HepG2 (cell line): ENCODE measurements around the gene TSLP. TPM values are rescaled to one million over a fixed set of nuclear protein-coding genes. Genes with fewer than 3 reads are reported as not detected.

Experiments used
- ATAD3A ChIP-seq: sonication (generic); formaldehyde crosslinking; IDR thresholded peaks from 2 replicates; pipeline ENCODE4 v1.4.0; 2020; ENCODE audit warnings: missing genetic modification reagents
- BRF2 ChIP-seq: sonication (generic); formaldehyde crosslinking; IDR thresholded peaks from 2 replicates; pipeline ENCODE4 v1.8.1; 2022; ENCODE audit warnings: mild to moderate bottlenecking, missing genetic modification reagents
- CREB3 ChIP-seq: sonication (generic); formaldehyde crosslinking; IDR thresholded peaks from 2 replicates; pipeline ENCODE4 v1.5.0; 2020; ENCODE audit warnings: missing genetic modification reagents
- FOXA3 ChIP-seq: IDR thresholded peaks from 2 replicates; pipeline ENCODE4 v1.6.1; 2016; ENCODE audit warnings: missing genetic modification reagents, missing compliant biosample characterization
- FOXK2 ChIP-seq: fragments of 450-650 bp; IDR thresholded peaks from 2 replicates; pipeline ENCODE4 v1.6.1; 2016
- FOXP1 ChIP-seq, 2 experiments: fragments of 450-650 bp in 1 of 2; IDR thresholded peaks; 2 replicates each; pipeline ENCODE4 v1.6.1; 2017 to 2018; ENCODE audit warnings: antibody characterized with exemption in 1 of 2
- HDAC1 ChIP-seq: sonication (generic); formaldehyde crosslinking; IDR thresholded peaks from 2 replicates; pipeline ENCODE4 v1.5.1; 2020; ENCODE audit warnings: mild to moderate bottlenecking, missing genetic modification reagents
- HNF4G ChIP-seq, 2 experiments: sonication (generic) in 1 of 2; formaldehyde crosslinking in 1 of 2; IDR thresholded peaks; 2 replicates each; pipeline versions ENCODE4 v1.4.0 to v1.6.1; 2011 to 2020; ENCODE audit warnings: borderline replicate concordance in 2 of 2, low read depth in 2 of 2, mild to moderate bottlenecking in 2 of 2, low read length in 1 of 2, missing genetic modification reagents in 1 of 2, moderate library complexity in 1 of 2
- KDM5A ChIP-seq: fragments of 200-600 bp; sonication (generic); IDR thresholded peaks from 2 replicates; pipeline ENCODE4 v1.7.0; 2018; ENCODE audit warnings: antibody characterized with exemption, mild to moderate bottlenecking, low read length, borderline replicate concordance
- MAF1 ChIP-seq: sonication (generic); formaldehyde crosslinking; IDR thresholded peaks from 2 replicates; pipeline ENCODE4 v1.5.0; 2020; ENCODE audit warnings: missing genetic modification reagents, borderline replicate concordance
- NAIF1 ChIP-seq: sonication (generic); formaldehyde crosslinking; IDR thresholded peaks from 2 replicates; pipeline ENCODE4 v1.5.0; 2020; ENCODE audit warnings: mild to moderate bottlenecking, missing genetic modification reagents, borderline replicate concordance
- NCOR1 ChIP-seq: fragments of 200-600 bp; sonication (generic); IDR thresholded peaks from 2 replicates; pipeline ENCODE4 v1.7.0; 2017; ENCODE audit warnings: antibody characterized with exemption, low read length, borderline replicate concordance
- PREB ChIP-seq: sonication (generic); formaldehyde crosslinking; IDR thresholded peaks from 2 replicates; pipeline ENCODE4 v1.4.0; 2020; ENCODE audit warnings: missing genetic modification reagents
- REST ChIP-seq, 2 experiments: IDR thresholded peaks; 2 replicates each; pipeline ENCODE4 v1.6.1; 2011 to 2012; ENCODE audit warnings: low read length in 2 of 2, borderline replicate concordance in 1 of 2, low read depth in 1 of 2, mild to moderate bottlenecking in 1 of 2, moderate library complexity in 1 of 2
- RFX3 ChIP-seq: IDR thresholded peaks from 2 replicates; pipeline ENCODE4 v1.6.1; 2016; ENCODE audit warnings: missing biosample characterization, missing genetic modification reagents
- SRY ChIP-seq: sonication (generic); formaldehyde crosslinking; IDR thresholded peaks from 2 replicates; pipeline ENCODE4 v1.8.0; 2022; ENCODE audit warnings: mild to moderate bottlenecking, missing genetic modification reagents
- WIZ ChIP-seq: sonication (generic); formaldehyde crosslinking; IDR thresholded peaks from 2 replicates; pipeline ENCODE4 v1.5.1; 2020; ENCODE audit warnings: mild to moderate bottlenecking, missing genetic modification reagents
- XRCC5 ChIP-seq: fragments of 200-400 bp; formaldehyde crosslinking; optimal IDR thresholded peaks from 2 replicates; pipeline ENCODE3; 2017; ENCODE audit warnings: mild to moderate bottlenecking, low read length
- ZFP82 ChIP-seq: sonication (generic); formaldehyde crosslinking; IDR thresholded peaks from 2 replicates; pipeline ENCODE4 v1.5.1; 2020; ENCODE audit warnings: mild to moderate bottlenecking, missing genetic modification reagents, borderline replicate concordance
- ZNF124 ChIP-seq: sonication (generic); formaldehyde crosslinking; IDR thresholded peaks from 2 replicates; pipeline ENCODE4 v1.4.0; 2020; ENCODE audit warnings: missing genetic modification reagents
- ZNF17 ChIP-seq: sonication (generic); formaldehyde crosslinking; IDR thresholded peaks from 2 replicates; pipeline ENCODE4 v1.5.0; 2020; ENCODE audit warnings: mild to moderate bottlenecking, missing genetic modification reagents
- ZNF256 ChIP-seq: sonication (generic); formaldehyde crosslinking; conservative IDR thresholded peaks from 2 replicates; pipeline ENCODE4 v1.4.0; 2020; ENCODE audit warnings: missing genetic modification reagents
- ZSCAN29 ChIP-seq: sonication (generic); formaldehyde crosslinking; conservative IDR thresholded peaks from 2 replicates; pipeline ENCODE4 v1.4.0; 2020; ENCODE audit warnings: mild to moderate bottlenecking, missing genetic modification reagents
- polyA plus RNA-seq, 8 experiments: library from polyadenylated mRNA; depleted of rRNA in 3 of 8; stranded (reverse) in 7 of 8; unstranded in 1 of 8; fragments of >200 nt; fragmentation: Illumina TruSeq in 4 of 8; extraction: Trizol in 4 of 8; gene quantifications; 2 replicates each; pipeline versions ENCODE4 v1.2.1 to v1.2.3, GENCODE V29; 2011 to 2016; ENCODE audit warnings: low read depth in 4 of 8, missing spikeins in 1 of 8, mixed read lengths in 1 of 8; ENCODE audit not compliant: insufficient read depth in 1 of 8
- total RNA-seq, 5 experiments: library from RNA; depleted of rRNA; stranded (reverse); fragments of >200 nt; fragmentation: Illumina TruSeq; extraction: Trizol; gene quantifications; 2 replicates each; pipeline ENCODE4 v1.2.3, GENCODE V29; 2016; ENCODE audit warnings: low read depth in 1 of 5

Gene TSLP
- total and polyA plus RNA-seq, 2 of the 13 experiments (the other 11 are each of a cell fraction or from before 2014, with no cell fraction given) = not detected

GRCh38 chr5:111092062-111092853 lies 20.7 kb downstream of the TSLP start, which contains the start of gene WDR36 (continued):
- TF ChIP-seq ZSCAN29 (CRISPR knock-in tag) (0 out of 2 replicates have a peak, but pooled peaks have one; percentile 64), FOXK2 (peak; percentile 54), REST (IDR thresholded peaks at IDR 0.05; ENCODE audit: borderline replicate concordance in 1 of 2, low read depth in 1 of 2, low read length in 2 of 2) (peak in 1 of 2 experiments; percentile 70; a peak in 1 of 4 replicates), MAF1 (CRISPR knock-in tag) (peak; percentile 90; the same call in 1 of the 2 replicates), WIZ (CRISPR knock-in tag) (peak; percentile 97), HNF4G (IDR thresholded peaks at IDR 0.05; ENCODE audit: borderline replicate concordance, low read depth, low read length) (peak; percentile 79), HNF4G (CRISPR knock-in tag; IDR thresholded peaks at IDR 0.05; ENCODE audit: borderline replicate concordance, low read depth) (peak; percentile 57; the same call in 1 of the 2 replicates), ATAD3A (CRISPR knock-in tag) (no peak), BRF2 (CRISPR knock-in tag) (peak; percentile 98), CREB3 (peak; percentile 85; the same call in 1 of the 2 replicates), FOXP1 (IDR thresholded peaks at IDR 0.05) (no peak), FOXP1 (CRISPR knock-in tag; IDR thresholded peaks at IDR 0.05) (peak; percentile 75), RFX3 (peak; percentile 67), PREB (CRISPR knock-in tag) (no peak), ZNF17 (CRISPR knock-in tag) (peak; percentile 94; the same call in 1 of the 2 replicates), ZFP82 (CRISPR knock-in tag) (no peak), XRCC5 (peak; percentile 100), SRY (peak; percentile 95; the same call in 1 of the 2 replicates), FOXA3 (peak; percentile 84), KDM5A (peak; percentile 94), NAIF1 (CRISPR knock-in tag) (peak; percentile 94), ZNF124 (CRISPR knock-in tag) (peak; percentile 92), HDAC1 (CRISPR knock-in tag) (peak; percentile 97), NCOR1 (peak; percentile 61; the same call in 1 of the 2 replicates), ZNF256 (CRISPR knock-in tag) (peak; percentile 95)
